Spleen (tissue), 11 donors: ENCODE data around the gene NEDD4. TPM values are rescaled to one million over a fixed set of nuclear protein-coding genes. Genes with fewer than 3 reads are reported as not detected.

Experiments used
- DNase-seq: peaks from one replicate; pipeline ENCODE4 v3.0.0-alpha.2; 2020
- H3K27ac ChIP-seq, 8 donors: fragments of 200-600 bp; sonication (generic) in 7 of 8; 1 replicate in 4 of 8; 2 replicates in 4 of 8; pipeline versions ENCODE4 v1.5.0 to v1.8.0; 2016 to 2021; ENCODE audit warnings: inconsistent platforms in 4 of 8, mild to moderate bottlenecking in 4 of 8, moderate library complexity in 1 of 8
- H3K27me3 ChIP-seq, 7 donors: fragments of 200-600 bp; sonication (generic) in 6 of 7; replicated peaks in 1 of 7; 1 replicate in 4 of 7; 2 replicates in 3 of 7; pipeline versions ENCODE4 v1.5.0 to v1.8.0; 2016 to 2021; ENCODE audit warnings: inconsistent platforms in 3 of 7, mild to moderate bottlenecking in 1 of 7
- H3K36me3 ChIP-seq, 6 donors: fragments of 200-600 bp; sonication (generic) in 5 of 6; 1 replicate in 4 of 6; 2 replicates in 2 of 6; pipeline versions ENCODE4 v1.5.0 to v1.8.0; 2016 to 2021; ENCODE audit warnings: inconsistent platforms in 2 of 6
- H3K4me1 ChIP-seq, 6 donors: fragments of 200-600 bp; sonication (generic) in 5 of 6; 1 replicate in 3 of 6; 2 replicates in 3 of 6; pipeline versions ENCODE4 v1.5.0 to v1.8.0; 2016 to 2021; ENCODE audit warnings: inconsistent platforms in 3 of 6
- H3K4me3 ChIP-seq, 8 donors: fragments of 200-600 bp; sonication (generic) in 7 of 8; 1 replicate in 4 of 8; 2 replicates in 4 of 8; pipeline versions ENCODE4 v1.5.0 to v1.8.0; 2016 to 2021; ENCODE audit warnings: inconsistent platforms in 4 of 8, mild to moderate bottlenecking in 4 of 8, moderate library complexity in 2 of 8
- H3K9me3 ChIP-seq, 8 donors: fragments of 200-600 bp; sonication (generic) in 7 of 8; 1 replicate in 4 of 8; 2 replicates in 4 of 8; pipeline versions ENCODE4 v1.5.0 to v1.8.0; 2016 to 2021; ENCODE audit warnings: inconsistent platforms in 4 of 8
- CTCF ChIP-seq, 11 experiments: fragments of 200-600 bp in 7 of 11; fragments of 450-650 bp in 4 of 11; sonication (generic) in 4 of 11; IDR thresholded peaks in 8 of 11; conservative IDR thresholded peaks in 3 of 11; 1 replicate in 7 of 11; 2 replicates in 4 of 11; pipeline versions ENCODE4 v1.4.0 to v1.8.0; 2016 to 2021; ENCODE audit warnings: antibody characterized with exemption in 11 of 11, inconsistent platforms in 4 of 11, mild to moderate bottlenecking in 1 of 11
- POLR2A ChIP-seq, 3 donors: fragments of 450-650 bp; IDR thresholded peaks; one replicate each; pipeline ENCODE4 v1.5.1; 2017; ENCODE audit warnings: antibody characterized with exemption in 3 of 3, mild to moderate bottlenecking in 1 of 3
- POLR2AphosphoS5 ChIP-seq, 3 donors: sonication (generic); formaldehyde crosslinking; IDR thresholded peaks; one replicate each; pipeline ENCODE4 v1.5.1; 2017; ENCODE audit warnings: antibody characterized with exemption in 3 of 3
- WGBS, 5 donors: extraction: QIAGEN DNeasy Blood & Tissue Kit in 3 of 5; methylation state at CpG; one replicate each; pipeline versions ENCODE4 v1.1.5 to v1.1.7; 2013 to 2018; 5-methylcytosine and 5-hydroxymethylcytosine counted together
- intact Hi-C: fragments of 100-400 bp; cut with DNase I; formaldehyde crosslinking; loops from one replicate; pipeline ENCODE4 v1.15.0; 2023; ENCODE audit warnings: low total_unique reads
- polyA plus RNA-seq, 3 donors: library from polyadenylated mRNA; stranded (reverse); fragments of 200-250 nt; gene quantifications; one replicate each; pipeline ENCODE4 v1.2.1, GENCODE V29; 2013
- total RNA-seq, 7 donors: library from RNA; depleted of rRNA in 3 of 7; stranded (reverse); fragments of >200 nt in 3 of 7; fragmentation: NEBNext Ultra II Directional in 4 of 7; extraction: Animal tissue kit (Norgen Biotek cat#: 25700) in 4 of 7; gene quantifications; one replicate each; pipeline versions ENCODE4 v1.1.0 to v1.2.1, GENCODE V29; 2016 to 2021
- donor health status: healthy with polysubstance abuse.
- donor health status: DM: no; HTN: no; CAD: no; lungs with moderate emphysema.
- donor health status: DM: no; HTN: no; CAD: no.
- donor health status: Bipolar disorder and iron deficiency.
- donor health status: healthy.
- donor health status: DM: no; HTN: no; CAD: no.
- donor health status: DM: yes; HTN: yes; CAD: no.

Gene NEDD4
- total and polyA plus RNA-seq, 10 donors: 1.5 to 22.0 (median 16.7) TPM

- H3K9me3 ChIP-seq: peaks cover 0 to 2% (median 0%) of the 10 kb centered on the region in 8 donors
- DNase-seq: no peak
- no peak for TF ChIP-seq POLR2AphosphoS5 (IDR thresholded peaks at IDR 0.05)
- no peak for TF ChIP-seq POLR2A (IDR thresholded peaks at IDR 0.05)
- no peak for TF ChIP-seq CTCF (IDR thresholded peaks at IDR 0.05 in 8 of 11, conservative IDR thresholded peaks at IDR 0.05 in 3 of 11)
- no peaks in the 10 kb centered on the region for H3K36me3 ChIP-seq
- intact Hi-C loops: no loop called here
- no peaks in the 10 kb centered on the region for H3K4me1 ChIP-seq
- H3K27ac ChIP-seq: no peak overlapping the region
- H3K27me3 ChIP-seq: no peaks in the 10 kb centered on the region
- 82 to 92% (median 89%) methylated on average over 10 of the region's 10 CpGs for WGBS, 5 donors
- no peak overlapping the region for H3K4me3 ChIP-seq
Observed at GRCh38 chr15:55819397-55820034, 173.9 kb downstream of the NEDD4 start.

- Histone ChIP-seq H3K27ac (no peak overlapping the region), H3K9me3 (no peaks in the 10 kb centered on the region)
Observed at GRCh38 chr15:55816017-55816416, 177.4 kb downstream of the NEDD4 start.

GRCh38 chr15:55802600-55803376 lies 190.6 kb downstream of the NEDD4 start:
- no peak overlapping the region for H3K27ac ChIP-seq
- intact Hi-C loops: no loop called here
- H3K4me1 ChIP-seq: no peaks in the 10 kb centered on the region
- no peak for DNase-seq
- H3K36me3 ChIP-seq: no peaks in the 10 kb centered on the region
- peaks cover 0 to 7% (median 0%) of the 10 kb centered on the region in 7 donors for H3K27me3 ChIP-seq
- WGBS, 5 donors: 83 to 90% (median 87%) methylated on average over 5 of the region's 5 CpGs
- no peak overlapping the region for H3K4me3 ChIP-seq
- H3K9me3 ChIP-seq: no peaks in the 10 kb centered on the region
- TF ChIP-seq POLR2A (IDR thresholded peaks at IDR 0.05): no peak
- TF ChIP-seq CTCF (IDR thresholded peaks at IDR 0.05 in 8 of 11, conservative IDR thresholded peaks at IDR 0.05 in 3 of 11): no peak
- no peak for TF ChIP-seq POLR2AphosphoS5 (IDR thresholded peaks at IDR 0.05)

More at GRCh38 chr15:55816017-55816416, 177.4 kb downstream of the NEDD4 start:
- H3K27me3 ChIP-seq: no peaks in the 10 kb centered on the region
- no peak for DNase-seq
- TF ChIP-seq POLR2A (IDR thresholded peaks at IDR 0.05) (no peak), POLR2AphosphoS5 (IDR thresholded peaks at IDR 0.05) (no peak), CTCF (IDR thresholded peaks at IDR 0.05 in 8 of 11, conservative IDR thresholded peaks at IDR 0.05 in 3 of 11) (no peak)
- H3K36me3 ChIP-seq: no peaks in the 10 kb centered on the region
- intact Hi-C loops: no loop called here
- H3K4me3 ChIP-seq: no peak overlapping the region
- H3K4me1 ChIP-seq: no peaks in the 10 kb centered on the region

GRCh38 chr15:55800216-55800615 lies 193.2 kb downstream of the NEDD4 start:
- H3K4me3 ChIP-seq: no peak overlapping the region
- intact Hi-C loops: no loop called here
- 83 to 94% (median 91%) methylated on average over 2 of the region's 2 CpGs for WGBS, 5 donors
- no peak overlapping the region for H3K27ac ChIP-seq
- no peaks in the 10 kb centered on the region for H3K36me3 ChIP-seq
- H3K9me3 ChIP-seq: no peaks in the 10 kb centered on the region
- no peaks in the 10 kb centered on the region for H3K4me1 ChIP-seq
- no peak for TF ChIP-seq POLR2AphosphoS5 (IDR thresholded peaks at IDR 0.05)
- no peak for TF ChIP-seq POLR2A (IDR thresholded peaks at IDR 0.05)
- TF ChIP-seq CTCF (IDR thresholded peaks at IDR 0.05 in 8 of 11, conservative IDR thresholded peaks at IDR 0.05 in 3 of 11): no peak
- H3K27me3 ChIP-seq: peaks cover 0 to 12% (median 0%) of the 10 kb centered on the region in 7 donors
- DNase-seq: no peak
